Lung (tissue), 12 donors: ENCODE measurements around the gene ATP5PD. TPM values are rescaled to one million over a fixed set of nuclear protein-coding genes. Genes with fewer than 3 reads are reported as not detected.
"Not testable (repeated sequence)": the region's sequence is repeated elsewhere in the genome, so short reads cannot be mapped to it uniquely, and the experiment has no call there.

ENCODE experiments used
- ATAC-seq: fragments of 200-7000 bp; cut with Tn5 transposase; one replicate; pipeline ENCODE4 v1.9.1; 2020; ENCODE audit warnings: moderate number of reproducible peaks; ENCODE audit not compliant: insufficient read depth, low FRiP score
- DNase-seq, 3 donors: peaks; one replicate each; pipeline ENCODE4 v3.0.0-alpha.2; 2013 to 2017
- H3K27ac ChIP-seq, 2 donors: one replicate each; pipeline ENCODE4 v1.5.1; 2013; ENCODE audit warnings: mild to moderate bottlenecking in 2 of 2, moderate library complexity in 2 of 2, control low read depth in 1 of 2, inconsistent platforms in 1 of 2, low read depth in 1 of 2, low read length in 1 of 2
- H3K27me3 ChIP-seq, 3 donors: one replicate each; pipeline ENCODE4 v1.5.1; 2013; ENCODE audit warnings: low read length in 2 of 3; ENCODE audit not compliant: control insufficient read depth in 3 of 3, insufficient read depth in 3 of 3
- H3K36me3 ChIP-seq, 4 donors: one replicate each; pipeline ENCODE4 v1.5.1; 2013; ENCODE audit warnings: low read length in 4 of 4, mild to moderate bottlenecking in 1 of 4, moderate library complexity in 1 of 4; ENCODE audit not compliant: control insufficient read depth in 4 of 4, insufficient read depth in 4 of 4
- H3K4me1 ChIP-seq, 5 donors: one replicate each; pipeline ENCODE4 v1.5.1; 2013; ENCODE audit warnings: low read length in 5 of 5, mild to moderate bottlenecking in 2 of 5, moderate library complexity in 1 of 5; ENCODE audit not compliant: control insufficient read depth in 5 of 5, insufficient read depth in 5 of 5
- H3K4me3 ChIP-seq: one replicate; pipeline ENCODE4 v1.5.1; 2013; ENCODE audit warnings: mild to moderate bottlenecking, control low read depth, moderate library complexity
- H3K9ac ChIP-seq, 2 donors: one replicate each; pipeline ENCODE4 v1.5.1; 2013; ENCODE audit warnings: low read length in 2 of 2, control low read depth in 1 of 2; ENCODE audit not compliant: insufficient read depth in 1 of 2
- H3K9me3 ChIP-seq, 4 donors: one replicate each; pipeline ENCODE4 v1.5.1; 2013; ENCODE audit warnings: low read length in 3 of 4, mild to moderate bottlenecking in 1 of 4, moderate library complexity in 1 of 4; ENCODE audit not compliant: control insufficient read depth in 4 of 4, insufficient read depth in 3 of 4
- WGBS, 2 donors: extraction: QIAGEN DNeasy Blood & Tissue Kit; methylation state at CpG; one replicate each; pipeline ENCODE4 v1.1.7; 2013; 5-methylcytosine and 5-hydroxymethylcytosine counted together
- polyA plus RNA-seq, 2 donors: library from polyadenylated mRNA; stranded (reverse); fragments of 200-250 nt; gene quantifications; one replicate each; pipeline ENCODE4 v1.2.1, GENCODE V29; 2013
- total RNA-seq, 2 donors: library from RNA; depleted of rRNA in 1 of 2; stranded (reverse); fragments of >200 nt in 1 of 2; gene quantifications; one replicate each; pipeline ENCODE4 v1.2.1, GENCODE V29; 2014 to 2021
- TF ChIP-seq, protein P1 (sequence below): IDR thresholded peaks from 2 replicates; pipeline ENCODE4 v1.5.1; 2012; ENCODE audit warnings: mild to moderate bottlenecking; ENCODE audit errors: control extremely low read depth, extremely low read depth
- donor health status: control.
- donor health status: control.
- donor health status: Bipolar disorder and iron deficiency.
- donor health status: healthy.
- donor health status: DM: yes; HTN: yes; CAD: no.

Gene ATP5PD
- total and polyA plus RNA-seq, 4 donors, result 110 to 736 (median 257) TPM

DNA sequence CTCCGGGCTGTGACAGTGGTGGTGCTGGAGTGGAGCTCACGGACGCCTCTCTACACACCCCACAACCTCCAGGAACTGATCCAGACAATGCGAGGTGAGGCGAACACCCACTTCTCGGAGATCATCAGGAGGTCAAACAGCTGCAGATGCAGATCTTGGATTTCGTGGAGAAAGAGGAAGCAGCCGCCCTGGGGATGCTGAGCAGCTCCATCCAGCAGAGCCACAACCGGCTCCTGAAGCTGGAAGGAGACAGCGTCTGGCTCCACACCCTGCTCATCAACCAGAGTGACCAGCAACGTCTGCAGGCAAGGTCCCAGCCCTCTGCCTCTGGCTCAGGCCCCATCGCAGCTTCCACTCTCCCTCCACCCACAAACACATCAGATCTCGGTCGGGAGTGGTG is 27.8 kb upstream of the ATP5PD start:
- Histone ChIP-seq H3K4me3 (no peak overlapping the region), H3K36me3 (no peaks in the 10 kb centered on the region), H3K27me3 (no peaks in the 10 kb centered on the region), H3K9me3 (no peaks in the 10 kb centered on the region), H3K27ac (no peak overlapping the region), H3K4me1 (peaks cover 0 to 20% (median 16%) of the 10 kb centered on the region in 5 donors), H3K9ac (no peak overlapping the region)
- WGBS, 2 donors, result 73 to 88% methylated on average over 14 of the region's 14 CpGs
- DNase-seq (no peak), ATAC-seq (no peak)
- TF ChIP-seq, protein P1, sequence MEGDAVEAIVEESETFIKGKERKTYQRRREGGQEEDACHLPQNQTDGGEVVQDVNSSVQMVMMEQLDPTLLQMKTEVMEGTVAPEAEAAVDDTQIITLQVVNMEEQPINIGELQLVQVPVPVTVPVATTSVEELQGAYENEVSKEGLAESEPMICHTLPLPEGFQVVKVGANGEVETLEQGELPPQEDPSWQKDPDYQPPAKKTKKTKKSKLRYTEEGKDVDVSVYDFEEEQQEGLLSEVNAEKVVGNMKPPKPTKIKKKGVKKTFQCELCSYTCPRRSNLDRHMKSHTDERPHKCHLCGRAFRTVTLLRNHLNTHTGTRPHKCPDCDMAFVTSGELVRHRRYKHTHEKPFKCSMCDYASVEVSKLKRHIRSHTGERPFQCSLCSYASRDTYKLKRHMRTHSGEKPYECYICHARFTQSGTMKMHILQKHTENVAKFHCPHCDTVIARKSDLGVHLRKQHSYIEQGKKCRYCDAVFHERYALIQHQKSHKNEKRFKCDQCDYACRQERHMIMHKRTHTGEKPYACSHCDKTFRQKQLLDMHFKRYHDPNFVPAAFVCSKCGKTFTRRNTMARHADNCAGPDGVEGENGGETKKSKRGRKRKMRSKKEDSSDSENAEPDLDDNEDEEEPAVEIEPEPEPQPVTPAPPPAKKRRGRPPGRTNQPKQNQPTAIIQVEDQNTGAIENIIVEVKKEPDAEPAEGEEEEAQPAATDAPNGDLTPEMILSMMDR, result no peak

DNA sequence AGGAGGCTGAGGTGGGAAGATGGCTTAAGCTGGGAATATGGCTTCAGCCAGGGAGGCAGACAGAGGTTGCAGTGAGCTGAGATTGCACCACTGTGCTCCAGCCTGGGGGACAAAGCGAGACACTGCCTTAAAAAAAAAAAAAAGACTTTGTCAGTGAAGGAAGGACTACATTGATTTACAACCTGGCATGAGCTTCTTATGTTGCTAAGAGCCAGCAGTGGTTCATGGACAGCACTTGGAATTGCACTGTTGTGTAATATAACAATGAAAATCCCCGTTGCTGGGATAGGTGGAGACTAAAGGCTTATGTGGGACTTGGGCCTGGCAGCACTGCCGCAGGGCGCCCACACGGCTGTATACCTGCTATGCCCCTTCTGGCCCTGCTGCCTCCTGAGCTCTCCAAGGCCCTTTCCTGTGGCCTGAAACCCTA is 26.9 kb upstream of the ATP5PD start:
- ATAC-seq (no peak), DNase-seq (peak in 1 of 3 donors; percentile 49)
- 76 to 80% methylated on average over 5 of the region's 5 CpGs for WGBS, 2 donors
- Histone ChIP-seq H3K4me3 (no peak overlapping the region), H3K36me3 (no peaks in the 10 kb centered on the region), H3K9ac (no peak overlapping the region), H3K4me1 (peaks cover 0 to 20% (median 11%) of the 10 kb centered on the region in 5 donors), H3K27me3 (no peaks in the 10 kb centered on the region), H3K9me3 (no peaks in the 10 kb centered on the region), H3K27ac (no peak overlapping the region)
- TF ChIP-seq, protein P1, result no peak

GRCh38 chr17:75072909-75073308 is 26.1 kb upstream of the ATP5PD start:
- ATAC-seq, H3K4me3 ChIP-seq, H3K9me3 ChIP-seq, H3K27ac ChIP-seq, H3K27me3 ChIP-seq, H3K9ac ChIP-seq, DNase-seq, H3K36me3 ChIP-seq: not testable (repeated sequence)
- H3K4me1 ChIP-seq, result peaks cover 0 to 14% (median 6%) of the 10 kb centered on the region in 5 donors
- 98 to 100% methylated on average over 5 of the region's 5 CpGs for WGBS, 2 donors

- 79 to 85% methylated on average over 8 of the region's 8 CpGs for WGBS, 2 donors
- H3K4me1 ChIP-seq, ATAC-seq, DNase-seq, H3K27ac ChIP-seq, H3K9me3 ChIP-seq, H3K27me3 ChIP-seq, H3K9ac ChIP-seq, H3K36me3 ChIP-seq, H3K4me3 ChIP-seq: not testable (repeated sequence)
Measured at GRCh38 chr17:75071478-75072271, 24.9 kb upstream of the ATP5PD start.
